ENCODE data around the gene SCUBE1. TPM values are rescaled to one million over a fixed set of nuclear protein-coding genes. Genes with fewer than 3 reads are reported as not detected.
A peak's percentile ranks its signal among the peaks of the same experiment; 100 is the strongest.

Gene SCUBE1
- total RNA-seq, 1 donor, result 1.3 TPM

GRCh38 chr22:43243324-43243723 lies 99.8 kb downstream of the SCUBE1 start:
- DNase-seq (ENCODE audit: low read depth in 2 of 3, low spot score in 2 of 3), result no peak

DNA sequence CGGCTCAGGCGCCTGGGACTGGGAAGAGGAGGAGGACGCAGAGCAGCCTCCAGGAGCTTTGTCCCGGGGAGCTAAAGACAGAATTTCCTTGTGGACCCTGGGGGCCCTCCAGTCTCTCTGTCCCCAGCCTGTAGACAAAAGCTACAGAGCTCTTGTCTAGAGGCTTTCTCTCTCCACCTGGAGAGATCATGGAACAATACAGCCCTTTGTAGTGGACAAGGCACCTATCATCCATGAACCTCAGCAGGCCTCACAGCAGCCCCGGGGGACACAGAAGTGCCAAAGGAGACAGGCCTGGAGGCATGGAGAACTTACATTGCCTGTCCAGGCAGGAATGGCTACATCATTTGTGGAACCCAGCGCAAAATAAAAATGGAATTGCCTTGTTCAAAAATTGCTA lies 100.5 kb downstream of the SCUBE1 start:
- no peak for DNase-seq (ENCODE audit: low read depth in 2 of 3, low spot score in 2 of 3)

GRCh38 chr22:43241699-43242386 lies 101.3 kb downstream of the SCUBE1 start:
- DNase-seq (ENCODE audit: low read depth in 2 of 3, low spot score in 2 of 3), result no peak

DNA sequence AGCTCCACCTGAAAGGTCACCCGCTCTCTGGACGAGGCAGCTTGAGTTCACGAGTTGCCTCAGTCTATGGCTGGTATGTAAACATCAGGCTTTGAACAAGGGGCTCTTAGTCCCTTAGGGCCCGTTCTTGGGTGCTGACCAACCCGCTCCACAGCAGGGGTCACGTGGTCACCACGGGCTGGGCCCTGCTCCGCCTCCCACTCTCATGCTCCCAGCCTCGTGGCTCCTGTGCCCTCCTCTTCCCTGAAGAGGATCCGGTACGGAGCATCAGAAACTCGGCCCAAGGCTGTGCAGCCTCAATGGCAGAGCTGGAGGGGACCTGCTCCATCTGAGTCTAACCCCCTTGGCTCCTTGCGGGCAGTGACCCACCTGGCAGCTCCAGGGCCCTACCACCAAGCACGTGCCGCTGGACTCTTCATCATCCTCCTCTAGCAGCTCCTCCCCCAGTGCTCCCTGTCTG lies 102.0 kb downstream of the SCUBE1 start:
- no peak for DNase-seq (ENCODE audit: low read depth in 2 of 3, low spot score in 2 of 3)

- DNase-seq (ENCODE audit: low read depth in 2 of 3, low spot score in 2 of 3), result no peak
These were observed 102.6 kb downstream of the SCUBE1 start for GRCh38 chr22:43240614-43241013.

GRCh38 chr22:43239956-43240355 lies 103.2 kb downstream of the SCUBE1 start:
- DNase-seq (ENCODE audit: low read depth in 2 of 3, low spot score in 2 of 3), result no peak

GRCh38 chr22:43239193-43239780 lies 103.9 kb downstream of the SCUBE1 start:
- no peak for DNase-seq (ENCODE audit: low read depth in 2 of 3, low spot score in 2 of 3)

DNA sequence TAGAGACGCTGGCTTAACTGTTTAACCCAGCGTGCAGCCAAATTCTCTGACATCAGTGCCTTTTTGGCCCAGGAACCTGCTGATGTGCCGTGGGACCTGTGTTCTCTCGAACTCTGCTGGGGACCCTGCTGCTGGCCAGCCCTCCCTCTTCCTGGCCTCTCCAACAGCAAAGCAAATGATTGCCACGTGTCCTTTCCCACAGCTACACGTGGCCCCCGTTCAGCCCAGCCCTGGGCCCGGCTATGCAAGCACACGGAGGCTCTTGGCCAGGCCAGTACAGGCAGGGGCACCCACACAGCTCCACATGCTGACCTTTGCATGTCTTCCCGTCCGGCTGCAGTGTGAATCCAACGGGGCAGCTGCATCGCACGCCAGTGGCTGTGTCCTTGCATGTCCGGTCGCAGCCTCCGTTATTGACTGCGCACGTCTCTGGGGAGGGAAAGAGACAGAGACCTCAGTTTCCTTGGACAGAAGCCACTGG lies 104.6 kb downstream of the SCUBE1 start:
- no peak for DNase-seq (ENCODE audit: low read depth in 2 of 3, low spot score in 2 of 3)

- no peak for DNase-seq (ENCODE audit: low read depth in 2 of 3, low spot score in 2 of 3)
These were observed 105.9 kb downstream of the SCUBE1 start for GRCh38 chr22:43237280-43237679.

DNA sequence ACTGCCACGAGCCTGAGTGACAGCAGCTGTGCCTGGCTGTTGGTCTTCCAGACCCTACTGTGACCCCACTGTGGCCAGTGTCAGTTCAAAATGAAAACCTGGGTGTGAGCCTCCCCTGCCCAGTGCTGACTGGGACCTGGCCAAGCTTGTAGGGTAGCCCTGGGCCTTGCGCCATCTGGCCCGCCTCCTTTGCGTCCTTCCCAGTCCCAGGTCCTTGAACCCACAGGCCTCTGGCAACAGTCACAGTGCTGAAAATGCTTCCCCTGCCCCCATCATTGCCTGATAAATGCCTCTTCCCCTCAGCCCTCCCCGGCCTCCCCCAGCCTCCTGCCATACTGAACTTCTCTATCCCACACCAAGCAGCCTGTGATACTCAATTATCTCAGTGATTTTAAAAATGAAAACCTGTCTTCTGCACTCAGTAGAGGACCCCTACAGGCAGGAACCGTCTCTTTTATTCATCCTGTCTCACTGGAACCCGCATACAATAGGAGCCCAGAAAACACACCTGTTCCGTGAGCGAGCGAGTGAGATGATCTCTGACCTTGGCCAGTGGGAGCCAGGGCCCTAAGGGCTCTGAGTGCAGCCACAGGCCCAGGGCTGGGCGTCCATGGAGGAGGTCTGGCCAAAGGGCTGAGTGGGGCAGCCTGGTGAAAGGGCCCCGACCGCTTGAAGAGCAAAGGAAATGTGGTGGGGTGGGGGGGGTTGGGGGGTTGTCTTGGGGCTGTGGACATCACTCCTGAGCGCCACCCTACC lies 106.6 kb downstream of the SCUBE1 start:
- DNase-seq (ENCODE audit: low read depth in 2 of 3, low spot score in 2 of 3), result peak in 1 of 3 donors; percentile 19

DNA sequence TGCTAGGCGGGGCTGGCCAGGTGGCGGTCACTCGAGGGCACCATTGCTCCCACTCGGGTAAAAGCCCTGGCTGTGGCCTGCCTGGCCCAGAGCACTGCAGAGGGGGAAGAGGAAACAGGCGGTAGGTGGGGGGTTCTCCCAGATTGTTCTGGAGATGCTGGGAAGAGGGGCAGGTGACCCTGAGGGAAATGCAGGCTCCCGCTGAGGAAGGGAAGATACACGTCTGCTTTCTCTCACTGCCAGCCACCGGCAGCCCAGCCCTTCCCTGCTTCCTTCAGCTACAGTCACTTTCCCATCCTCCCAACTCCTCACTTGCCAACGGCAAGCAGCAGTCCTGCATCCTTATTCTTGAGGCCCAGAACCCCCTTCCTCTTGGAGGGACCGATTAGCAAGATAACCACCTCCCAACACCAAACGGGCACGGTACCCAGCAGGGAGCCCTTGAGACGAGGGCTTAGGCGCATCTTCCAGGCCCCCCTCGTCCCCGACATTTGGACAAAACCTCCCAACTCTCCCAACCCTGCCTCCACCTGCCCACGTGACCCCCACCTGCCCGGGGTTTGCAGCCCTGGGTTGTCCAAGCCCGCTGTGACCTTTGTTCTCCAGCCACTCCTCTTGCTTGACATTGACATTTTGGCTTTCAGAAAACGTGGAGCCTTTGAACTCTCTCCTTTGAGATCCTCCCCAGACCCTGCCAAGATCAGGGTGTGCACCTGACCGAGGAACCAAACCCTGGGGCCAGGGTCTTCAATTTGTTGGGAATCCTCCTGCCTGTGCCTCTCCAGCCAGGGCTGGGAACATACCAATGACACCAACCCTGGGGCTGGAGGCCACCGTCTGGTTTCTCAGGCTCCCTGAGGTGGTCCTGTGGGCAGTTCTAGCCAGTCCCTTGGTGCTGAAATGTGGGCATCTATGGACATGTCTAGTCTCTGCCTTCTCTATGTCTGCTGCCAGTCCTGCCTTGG lies 107.4 kb downstream of the SCUBE1 start:
- DNase-seq (ENCODE audit: low read depth in 2 of 3, low spot score in 2 of 3), result no peak

GRCh38 chr22:43234264-43234988 lies 108.7 kb downstream of the SCUBE1 start:
- no peak for DNase-seq (ENCODE audit: low read depth in 2 of 3, low spot score in 2 of 3)

DNA sequence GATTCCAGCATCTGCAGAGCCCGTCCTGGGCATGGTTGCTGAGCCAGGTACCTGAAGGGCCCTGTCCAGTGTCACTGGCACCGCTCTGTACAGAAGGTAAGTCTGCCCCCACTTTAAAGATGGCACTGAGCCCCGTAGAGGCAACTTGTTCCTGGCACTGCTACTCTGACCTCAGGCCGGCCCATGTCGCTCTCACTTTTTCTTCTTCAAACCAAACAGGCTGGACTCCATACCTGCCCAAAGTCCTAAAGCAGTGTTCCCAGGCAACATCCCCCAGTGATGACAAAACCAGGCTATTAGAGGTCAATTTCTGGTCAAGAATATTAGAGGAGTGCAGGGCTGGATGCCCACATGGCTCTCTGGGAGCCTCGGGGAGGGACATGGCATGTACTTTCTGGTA lies 109.6 kb downstream of the SCUBE1 start:
- DNase-seq (ENCODE audit: low read depth in 2 of 3, low spot score in 2 of 3), result no peak

DNA sequence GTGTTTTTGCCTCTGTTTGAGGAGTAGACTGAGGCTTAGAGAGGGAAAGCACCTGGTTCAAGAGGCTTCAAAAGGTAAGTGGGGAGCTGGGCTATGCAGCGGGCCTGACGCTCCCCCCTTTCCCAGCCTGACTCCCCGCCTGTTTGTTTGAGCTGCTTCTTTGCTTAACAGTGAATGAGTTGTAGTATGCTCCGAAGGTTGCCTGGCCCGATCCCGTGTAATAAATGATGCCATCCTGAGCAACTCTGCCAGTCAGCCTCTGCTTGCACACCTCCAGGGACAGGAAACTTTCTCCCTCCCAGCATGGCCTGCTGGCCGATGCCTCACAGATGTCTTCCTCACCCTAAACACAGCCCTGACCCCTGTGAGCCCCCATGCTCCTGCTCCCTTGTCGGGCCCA lies 110.7 kb downstream of the SCUBE1 start:
- DNase-seq (ENCODE audit: low read depth in 2 of 3, low spot score in 2 of 3), result no peak

GRCh38 chr22:43231724-43232034 lies 111.5 kb downstream of the SCUBE1 start:
- no peak for DNase-seq (ENCODE audit: low read depth in 2 of 3, low spot score in 2 of 3)

DNA sequence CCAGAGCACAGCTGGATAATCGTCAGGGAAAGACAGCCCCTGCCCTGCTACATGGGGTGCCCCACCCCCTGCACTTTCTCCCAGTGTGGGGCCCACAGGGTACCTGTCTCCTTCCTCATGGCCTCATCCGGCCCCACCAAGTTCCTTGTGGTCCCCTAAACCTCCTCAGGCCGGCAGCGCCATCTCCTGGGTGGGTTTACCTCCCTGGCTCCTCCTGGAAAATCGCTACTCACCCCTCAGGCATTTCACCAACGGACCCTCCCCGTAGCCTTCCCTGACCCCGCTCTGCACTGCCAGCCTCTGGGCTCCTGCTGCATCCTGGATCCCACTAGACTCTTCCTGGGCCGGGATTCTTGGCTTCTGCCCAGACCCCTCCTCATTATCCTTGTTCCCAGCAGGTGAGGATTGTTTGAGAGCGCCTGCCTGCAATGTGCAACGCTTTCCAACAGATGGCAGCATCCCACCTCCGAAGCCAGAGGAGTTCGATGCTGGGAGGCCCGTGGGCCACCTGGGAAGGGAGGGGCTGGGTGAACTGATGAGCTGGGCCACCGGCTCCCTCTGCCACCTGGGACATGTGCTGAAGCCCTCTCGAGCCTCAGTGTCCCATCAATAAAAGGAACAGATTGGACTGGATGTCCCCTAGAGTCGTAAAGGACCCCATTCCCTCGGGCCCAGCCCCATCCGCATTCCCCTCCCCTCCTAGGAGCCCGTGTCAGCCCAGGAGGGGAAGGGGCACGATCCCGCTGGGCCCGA lies 112.0 kb downstream of the SCUBE1 start:
- DNase-seq (ENCODE audit: low read depth in 2 of 3, low spot score in 2 of 3), result peak; percentile 32 to 81 (median 74)

DNA sequence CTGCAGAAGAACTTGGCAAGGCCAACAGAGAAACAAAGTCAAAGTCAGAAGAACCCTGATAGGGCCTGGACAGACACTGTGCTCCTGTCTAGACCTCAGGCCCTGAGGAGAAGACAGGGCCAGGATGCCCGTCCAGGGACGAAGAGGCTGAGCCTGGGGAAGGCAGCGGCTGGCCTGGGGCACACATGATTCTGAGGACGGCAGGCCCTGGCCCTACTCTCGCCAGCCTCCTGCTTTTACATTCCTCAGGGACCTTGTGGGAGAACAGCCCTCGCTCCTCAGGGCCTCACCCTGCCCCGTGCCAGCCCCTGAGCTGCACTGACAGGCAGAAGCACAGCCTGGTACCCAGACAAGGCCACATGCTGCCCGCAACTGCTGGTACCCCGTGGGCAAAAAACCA lies 112.6 kb downstream of the SCUBE1 start:
- no peak for DNase-seq (ENCODE audit: low read depth in 2 of 3, low spot score in 2 of 3)

DNA sequence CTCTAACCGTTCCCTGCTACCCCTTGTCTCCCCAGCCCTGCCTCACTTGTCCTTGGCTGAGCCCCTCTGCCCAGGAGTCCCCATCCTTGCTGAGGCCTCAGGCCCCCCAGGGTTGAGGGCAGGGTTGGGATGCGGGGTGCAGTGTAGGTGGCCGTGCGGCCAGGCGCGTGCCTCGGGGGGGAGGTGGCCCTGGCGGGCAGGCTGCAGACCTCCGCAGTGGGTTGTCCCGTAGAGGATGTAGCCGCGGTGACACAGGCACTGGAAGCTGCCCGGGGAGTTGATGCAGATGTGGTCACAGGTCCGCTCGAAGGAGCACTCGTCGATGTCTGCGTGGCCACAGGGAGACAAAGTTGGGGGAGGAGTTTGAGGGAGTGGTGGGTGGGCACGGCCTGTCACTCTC lies 114.3 kb downstream of the SCUBE1 start:
- DNase-seq (ENCODE audit: low read depth in 2 of 3, low spot score in 2 of 3), result no peak

- peak in 2 of 3 donors; percentile 47 to 57 for DNase-seq (ENCODE audit: low read depth in 2 of 3, low spot score in 2 of 3)
These were observed 114.8 kb downstream of the SCUBE1 start for GRCh38 chr22:43228330-43228729.
